ENCODE data around the gene C9orf153.
"Not testable (repeated sequence)": the region's sequence is repeated elsewhere in the genome, so short reads cannot be mapped to it uniquely, and the experiment has no call there.

C9orf153 gene

GRCh38 chr9:86190700-86191099, 68.8 kb downstream of the C9orf153 start:
- H3K4me3 ChIP-seq (ENCODE audit: low read depth, low read length); H2AFZ ChIP-seq (ENCODE audit: low read length, unreplicated experiment); H3K27me3 ChIP-seq (ENCODE audit: insufficient read depth, low read length); H3K4me1 ChIP-seq (ENCODE audit: control insufficient read depth, insufficient read depth, low read length, unreplicated experiment); H3K27ac ChIP-seq (ENCODE audit: low read depth, low read length); H3K36me3 ChIP-seq (ENCODE audit: insufficient read depth, low read length); H3K79me2 ChIP-seq (ENCODE audit: control insufficient read depth, insufficient read depth, low read length, unreplicated experiment): not testable (repeated sequence)

DNA sequence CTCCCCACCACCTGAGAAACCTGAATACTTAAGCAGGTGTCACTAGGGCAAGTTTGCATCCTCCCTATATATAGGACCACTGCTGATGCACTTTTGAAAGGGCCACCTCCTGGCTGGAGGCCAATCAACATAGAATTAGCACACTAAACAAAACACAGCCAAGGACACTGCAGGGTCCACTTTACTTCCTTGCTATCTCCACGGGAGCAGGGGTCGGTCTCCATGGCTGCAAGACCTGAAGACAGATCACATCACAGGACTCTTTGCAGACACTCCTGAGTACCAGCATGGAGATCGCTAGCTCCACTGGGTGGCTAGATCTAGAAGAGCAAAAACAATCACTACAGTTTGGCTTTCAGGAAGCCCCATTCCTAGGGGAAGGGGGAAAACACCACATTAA, 72.3 kb downstream of the C9orf153 start:
- H3K79me2 ChIP-seq (ENCODE audit: control insufficient read depth, insufficient read depth, low read length, unreplicated experiment) = no peaks in the 10 kb centered on the region
- no peak overlapping the region for H3K4me3 ChIP-seq (ENCODE audit: low read depth, low read length)
- H3K27ac ChIP-seq (ENCODE audit: low read depth, low read length) = no peak overlapping the region
- H3K4me1 ChIP-seq (ENCODE audit: control insufficient read depth, insufficient read depth, low read length, unreplicated experiment) = peaks cover 4% of the 10 kb centered on the region
- no peaks in the 10 kb centered on the region for H3K27me3 ChIP-seq (ENCODE audit: insufficient read depth, low read length)
- no peak overlapping the region for H2AFZ ChIP-seq (ENCODE audit: low read length, unreplicated experiment)
- no peaks in the 10 kb centered on the region for H3K36me3 ChIP-seq (ENCODE audit: insufficient read depth, low read length)

- Histone ChIP-seq H3K27ac (ENCODE audit: low read depth, low read length) (no peak overlapping the region), H3K27me3 (ENCODE audit: insufficient read depth, low read length) (no peaks in the 10 kb centered on the region), H3K36me3 (ENCODE audit: insufficient read depth, low read length) (no peaks in the 10 kb centered on the region), H2AFZ (ENCODE audit: low read length, unreplicated experiment) (no peak overlapping the region), H3K79me2 (ENCODE audit: control insufficient read depth, insufficient read depth, low read length, unreplicated experiment) (no peaks in the 10 kb centered on the region), H3K4me1 (ENCODE audit: control insufficient read depth, insufficient read depth, low read length, unreplicated experiment) (peaks cover 6% of the 10 kb centered on the region), H3K4me3 (ENCODE audit: low read depth, low read length) (no peak overlapping the region)
Observed at GRCh38 chr9:86186696-86187095, 72.8 kb downstream of the C9orf153 start.

GRCh38 chr9:86185872-86186271, 73.6 kb downstream of the C9orf153 start:
- Histone ChIP-seq H3K4me3 (ENCODE audit: low read depth, low read length) (no peak overlapping the region), H3K36me3 (ENCODE audit: insufficient read depth, low read length) (no peaks in the 10 kb centered on the region), H2AFZ (ENCODE audit: low read length, unreplicated experiment) (no peak overlapping the region), H3K79me2 (ENCODE audit: control insufficient read depth, insufficient read depth, low read length, unreplicated experiment) (no peaks in the 10 kb centered on the region), H3K27ac (ENCODE audit: low read depth, low read length) (no peak overlapping the region), H3K27me3 (ENCODE audit: insufficient read depth, low read length) (no peaks in the 10 kb centered on the region), H3K4me1 (ENCODE audit: control insufficient read depth, insufficient read depth, low read length, unreplicated experiment) (peaks cover 8% of the 10 kb centered on the region)

DNA sequence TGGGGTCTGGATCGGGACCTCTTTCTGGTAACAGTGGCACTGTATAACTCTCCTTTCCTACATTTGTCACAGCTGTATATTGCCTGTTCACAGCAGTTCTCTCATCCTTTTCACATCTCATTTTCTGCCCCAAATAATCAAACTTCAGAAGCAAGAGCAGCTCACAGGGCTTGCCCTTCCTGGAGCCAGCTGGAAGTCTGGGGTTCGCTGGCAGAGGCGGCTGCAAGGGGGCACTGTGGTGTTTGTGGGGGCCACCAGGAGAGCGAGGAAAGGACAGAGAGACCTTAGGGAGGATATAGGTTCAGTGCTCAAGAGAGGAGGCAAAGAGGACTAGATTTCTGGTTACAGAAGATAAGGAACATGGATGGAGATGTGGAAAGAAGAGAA, 75.3 kb downstream of the C9orf153 start:
- H3K36me3 ChIP-seq (ENCODE audit: insufficient read depth, low read length) = no peaks in the 10 kb centered on the region
- H3K4me1 ChIP-seq (ENCODE audit: control insufficient read depth, insufficient read depth, low read length, unreplicated experiment) = peaks cover 8% of the 10 kb centered on the region
- H3K79me2 ChIP-seq (ENCODE audit: control insufficient read depth, insufficient read depth, low read length, unreplicated experiment) = no peaks in the 10 kb centered on the region
- H3K4me3 ChIP-seq (ENCODE audit: low read depth, low read length) = no peak overlapping the region
- H3K27me3 ChIP-seq (ENCODE audit: insufficient read depth, low read length) = no peaks in the 10 kb centered on the region
- H3K27ac ChIP-seq (ENCODE audit: low read depth, low read length) = no peak overlapping the region
- no peak overlapping the region for H2AFZ ChIP-seq (ENCODE audit: low read length, unreplicated experiment)

DNA sequence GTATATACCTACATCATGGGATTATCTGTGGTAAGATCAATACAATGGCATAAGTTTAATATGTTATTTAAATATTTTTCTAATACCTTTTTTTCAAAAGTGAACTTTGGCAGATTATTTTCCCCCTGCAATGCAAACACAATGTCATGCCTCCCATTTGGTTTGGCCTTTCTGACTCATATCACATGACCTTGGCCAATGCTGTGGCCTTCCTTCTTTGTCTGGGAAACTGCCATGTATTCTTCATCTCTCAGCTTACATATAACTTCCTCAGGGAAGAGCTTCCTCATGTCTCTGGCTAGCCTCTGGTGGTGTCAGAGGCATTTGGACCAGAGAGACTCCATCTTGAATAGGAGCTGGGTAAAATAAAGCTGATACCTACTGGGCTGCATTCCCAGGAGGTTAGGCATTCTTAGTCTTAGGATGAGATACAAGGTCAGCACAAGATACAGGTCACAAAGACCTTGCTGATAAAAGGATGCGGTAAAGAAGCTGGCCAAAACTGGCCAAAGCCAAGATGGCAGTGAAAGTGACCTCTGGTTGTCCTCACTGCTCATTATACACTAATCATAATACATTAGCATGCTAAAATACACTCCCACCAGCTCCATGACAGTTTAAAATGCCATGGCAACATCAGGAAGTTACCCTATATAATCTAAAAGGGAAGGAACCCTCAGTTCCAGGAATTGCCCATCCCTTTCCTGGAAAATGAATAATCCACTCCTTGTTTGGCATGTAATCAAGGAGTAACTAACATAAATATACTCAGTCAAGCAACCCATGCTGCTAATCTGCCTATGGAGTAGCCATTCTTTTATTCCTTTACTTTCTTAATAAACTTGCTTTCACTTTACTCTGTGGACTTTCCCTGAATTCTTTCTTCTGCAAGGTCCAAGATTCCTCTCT, 76.0 kb downstream of the C9orf153 start:
- Histone ChIP-seq H3K27me3 (ENCODE audit: insufficient read depth, low read length) (no peaks in the 10 kb centered on the region), H3K27ac (ENCODE audit: low read depth, low read length) (no peak overlapping the region)

GRCh38 chr9:86181379-86182315, 77.8 kb downstream of the C9orf153 start:
- no peaks in the 10 kb centered on the region for H3K79me2 ChIP-seq (ENCODE audit: control insufficient read depth, insufficient read depth, low read length, unreplicated experiment)
- no peaks in the 10 kb centered on the region for H3K27me3 ChIP-seq (ENCODE audit: insufficient read depth, low read length)
- H3K4me1 ChIP-seq (ENCODE audit: control insufficient read depth, insufficient read depth, low read length, unreplicated experiment) = peaks cover 8% of the 10 kb centered on the region
- no peaks in the 10 kb centered on the region for H3K36me3 ChIP-seq (ENCODE audit: insufficient read depth, low read length)
- H2AFZ ChIP-seq (ENCODE audit: low read length, unreplicated experiment) = no peak overlapping the region
- no peak overlapping the region for H3K4me3 ChIP-seq (ENCODE audit: low read depth, low read length)
- no peak overlapping the region for H3K27ac ChIP-seq (ENCODE audit: low read depth, low read length)

More for the DNA sequence above, 76.0 kb downstream of the C9orf153 start:
- Histone ChIP-seq H3K79me2 (ENCODE audit: control insufficient read depth, insufficient read depth, low read length, unreplicated experiment) (no peaks in the 10 kb centered on the region), H3K36me3 (ENCODE audit: insufficient read depth, low read length) (no peaks in the 10 kb centered on the region), H3K4me1 (ENCODE audit: control insufficient read depth, insufficient read depth, low read length, unreplicated experiment) (peaks cover 8% of the 10 kb centered on the region), H2AFZ (ENCODE audit: low read length, unreplicated experiment) (no peak overlapping the region), H3K4me3 (ENCODE audit: low read depth, low read length) (no peak overlapping the region)

DNA sequence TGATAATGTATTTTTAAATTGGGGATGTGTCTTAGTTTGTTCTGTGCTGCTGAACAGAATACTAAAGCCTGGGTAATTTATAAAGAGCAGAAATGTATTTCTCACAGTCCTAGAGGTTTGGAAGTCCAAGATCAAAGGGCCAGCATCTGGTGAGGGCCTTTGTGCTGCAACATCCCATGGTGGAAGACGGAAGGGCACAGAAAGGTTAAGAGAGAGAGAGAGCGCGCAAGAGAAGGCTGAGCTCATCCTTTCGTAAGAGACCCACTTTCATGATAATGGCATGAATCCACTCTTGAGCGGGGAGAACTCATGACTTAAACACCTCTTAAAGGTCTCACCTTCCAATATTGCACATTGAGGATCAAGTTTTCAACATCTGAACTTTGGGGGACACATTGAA, 81.0 kb downstream of the C9orf153 start:
- peaks cover 7% of the 10 kb centered on the region for H3K4me1 ChIP-seq (ENCODE audit: control insufficient read depth, insufficient read depth, low read length, unreplicated experiment)
- H2AFZ ChIP-seq (ENCODE audit: low read length, unreplicated experiment) = no peak overlapping the region
- no peak overlapping the region for H3K27ac ChIP-seq (ENCODE audit: low read depth, low read length)
- H3K4me3 ChIP-seq (ENCODE audit: low read depth, low read length) = no peak overlapping the region
- no peaks in the 10 kb centered on the region for H3K36me3 ChIP-seq (ENCODE audit: insufficient read depth, low read length)
- H3K79me2 ChIP-seq (ENCODE audit: control insufficient read depth, insufficient read depth, low read length, unreplicated experiment) = no peaks in the 10 kb centered on the region
- no peaks in the 10 kb centered on the region for H3K27me3 ChIP-seq (ENCODE audit: insufficient read depth, low read length)

GRCh38 chr9:86177995-86178394, 81.5 kb downstream of the C9orf153 start:
- H3K27ac ChIP-seq (ENCODE audit: low read depth, low read length) = no peak overlapping the region
- H3K4me3 ChIP-seq (ENCODE audit: low read depth, low read length) = no peak overlapping the region
- no peak overlapping the region for H2AFZ ChIP-seq (ENCODE audit: low read length, unreplicated experiment)
- peaks cover 4% of the 10 kb centered on the region for H3K4me1 ChIP-seq (ENCODE audit: control insufficient read depth, insufficient read depth, low read length, unreplicated experiment)
- no peaks in the 10 kb centered on the region for H3K27me3 ChIP-seq (ENCODE audit: insufficient read depth, low read length)
- H3K79me2 ChIP-seq (ENCODE audit: control insufficient read depth, insufficient read depth, low read length, unreplicated experiment) = no peaks in the 10 kb centered on the region
- H3K36me3 ChIP-seq (ENCODE audit: insufficient read depth, low read length) = no peaks in the 10 kb centered on the region

GRCh38 chr9:86176468-86176867, 83.0 kb downstream of the C9orf153 start:
- Histone ChIP-seq H3K27me3 (ENCODE audit: insufficient read depth, low read length) (no peaks in the 10 kb centered on the region), H3K27ac (ENCODE audit: low read depth, low read length) (no peak overlapping the region), H3K36me3 (ENCODE audit: insufficient read depth, low read length) (no peaks in the 10 kb centered on the region), H3K79me2 (ENCODE audit: control insufficient read depth, insufficient read depth, low read length, unreplicated experiment) (no peaks in the 10 kb centered on the region), H3K4me1 (ENCODE audit: control insufficient read depth, insufficient read depth, low read length, unreplicated experiment) (no peaks in the 10 kb centered on the region), H3K4me3 (ENCODE audit: low read depth, low read length) (no peak overlapping the region), H2AFZ (ENCODE audit: low read length, unreplicated experiment) (no peak overlapping the region)

Measured in ACC112 (cell line).